Neural progenitor cell (in vitro differentiated cells): Measurements from ENCODE around the gene PMM1. TPM values are rescaled to one million over a fixed set of nuclear protein-coding genes. Genes with fewer than 3 reads are reported as not detected.

Experiments
- DNase-seq: peaks from one replicate; pipeline ENCODE4 v3.0.0-alpha.2; 2016; ENCODE audit warnings: low spot score
- H2AFZ ChIP-seq: fragments of 200-600 bp; sonication (generic); replicated peaks from 2 replicates; pipeline ENCODE4 v1.6.1; 2016; ENCODE audit warnings: antibody characterized with exemption
- H3F3A ChIP-seq: fragments of 200-600 bp; sonication (generic); 2 replicates; pipeline ENCODE4 v1.6.1; 2016; ENCODE audit warnings: antibody characterized with exemption, low read depth
- H3K27ac ChIP-seq: fragments of 200-600 bp; sonication (generic); 2 replicates; pipeline ENCODE4 v1.5.1; 2016; ENCODE audit warnings: mild to moderate bottlenecking
- H3K27me3 ChIP-seq: fragments of 200-600 bp; sonication (generic); 2 replicates; pipeline ENCODE4 v1.6.1; 2016; ENCODE audit warnings: mild to moderate bottlenecking, moderate library complexity
- H3K36me3 ChIP-seq: fragments of 200-600 bp; sonication (generic); 2 replicates; pipeline ENCODE4 v1.5.1; 2016
- H3K4me1 ChIP-seq: fragments of 200-600 bp; sonication (generic); 2 replicates; pipeline ENCODE4 v1.6.1; 2016; ENCODE audit warnings: mixed run types
- H3K4me2 ChIP-seq: fragments of 200-600 bp; sonication (generic); 2 replicates; pipeline ENCODE4 v1.6.1; 2016
- H3K4me3 ChIP-seq: fragments of 200-600 bp; sonication (generic); 2 replicates; pipeline ENCODE4 v1.5.1; 2016
- H3K79me2 ChIP-seq: fragments of 200-600 bp; sonication (generic); 2 replicates; pipeline ENCODE4 v1.6.1; 2016; ENCODE audit warnings: low read depth
- H3K9ac ChIP-seq: fragments of 200-600 bp; sonication (generic); 2 replicates; pipeline ENCODE4 v1.6.1; 2016
- H3K9me3 ChIP-seq: fragments of 200-600 bp; sonication (generic); 2 replicates; pipeline ENCODE4 v1.5.1; 2016; ENCODE audit warnings: low read depth
- H4K20me1 ChIP-seq: fragments of 200-600 bp; sonication (generic); 2 replicates; pipeline ENCODE4 v1.6.1; 2016; ENCODE audit warnings: low read depth
- H3K27ac Mint-ChIP-seq: 3 replicates; pipeline ENCODE4 v1.8.0; 2021; ENCODE audit warnings: mixed read lengths
- H3K27me3 Mint-ChIP-seq: 2 replicates; pipeline ENCODE4 v1.8.0; 2022; ENCODE audit warnings: low read depth, mild to moderate bottlenecking, inconsistent platforms, moderate library complexity, mixed read lengths; ENCODE audit not compliant: insufficient read depth
- H3K36me3 Mint-ChIP-seq: 3 replicates; pipeline ENCODE4 v1.8.0; 2021; ENCODE audit warnings: mixed read lengths
- H3K4me1 Mint-ChIP-seq: 3 replicates; pipeline ENCODE4 v1.8.0; 2021; ENCODE audit warnings: mixed read lengths
- H3K4me3 Mint-ChIP-seq: 3 replicates; pipeline ENCODE4 v1.8.0; 2021; ENCODE audit warnings: mild to moderate bottlenecking, moderate library complexity, mixed read lengths
- H3K9me3 Mint-ChIP-seq: 3 replicates; pipeline ENCODE4 v1.8.0; 2020; ENCODE audit warnings: mixed read lengths
- EZH2 ChIP-seq: fragments of 200-600 bp; sonication (generic); IDR thresholded peaks from 2 replicates; pipeline ENCODE4 v1.6.1; 2017; ENCODE audit warnings: antibody characterized with exemption, mild to moderate bottlenecking, moderate library complexity
- EZH2phosphoT487 ChIP-seq: fragments of 200-600 bp; sonication (generic); IDR thresholded peaks from 2 replicates; pipeline ENCODE4 v1.6.1; 2017; ENCODE audit warnings: antibody characterized with exemption
- total RNA-seq: library from RNA; depleted of rRNA; stranded (reverse); fragments of >200 nt; gene quantifications from 2 replicates; pipeline ENCODE4 v1.2.3, GENCODE V29; 2015; ENCODE audit warnings: low replicate concordance
- TF ChIP-seq, protein P1 (sequence below): fragments of 200-600 bp; sonication (generic); IDR thresholded peaks from 2 replicates; pipeline ENCODE4 v1.5.1; 2017; ENCODE audit warnings: antibody characterized with exemption, mild to moderate bottlenecking

PMM1 gene
- total RNA-seq, 1 donor from 2014 or later = 9.3 TPM

DNA sequence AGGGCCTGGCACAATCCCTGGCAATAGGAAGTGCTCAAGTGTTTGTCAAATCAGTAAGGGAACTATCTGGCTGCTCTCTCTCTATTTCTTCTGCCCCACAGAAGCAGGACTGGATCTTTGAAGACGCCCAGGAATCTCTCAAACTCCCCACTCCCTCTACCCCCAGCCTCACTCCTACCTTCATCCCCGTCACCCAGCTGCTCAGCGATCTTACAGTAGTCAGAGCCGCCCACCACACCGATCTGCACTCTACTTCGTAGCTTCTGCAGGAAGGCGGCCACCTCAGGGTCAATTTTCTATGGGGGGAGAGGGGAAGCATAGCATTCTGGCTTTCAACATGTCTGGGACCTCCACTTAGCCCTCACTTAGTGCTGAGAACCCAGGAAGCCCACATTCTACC is 3.7 kb downstream of the PMM1 start:
- H3K27ac Mint-ChIP-seq = peak overlapping the region; percentile 79
- no peaks in the 10 kb centered on the region for H3K9me3 ChIP-seq

DNA sequence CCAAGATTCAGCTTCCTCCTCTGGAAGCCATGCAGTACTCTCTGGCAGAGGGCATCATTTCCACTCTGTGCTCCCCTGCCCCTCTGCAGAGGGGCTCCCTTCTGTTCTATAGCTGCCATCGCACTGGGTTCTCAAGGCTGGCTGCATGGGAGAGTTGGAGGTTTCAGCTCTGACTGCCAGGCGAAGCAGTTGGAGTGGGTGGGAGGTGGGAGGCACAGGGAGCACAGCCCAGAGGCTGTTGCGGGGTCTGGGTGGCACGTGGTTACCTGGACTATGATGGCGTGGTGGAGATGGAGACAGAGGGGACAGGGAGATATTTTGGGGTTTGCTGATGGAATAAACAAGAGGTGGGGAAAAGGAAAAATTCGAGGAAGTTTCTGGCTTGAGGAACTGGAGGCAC is 4.8 kb downstream of the PMM1 start:
- H3K4me2 ChIP-seq = no peak overlapping the region
- no peak overlapping the region for H3K27ac ChIP-seq
- H3K9ac ChIP-seq = no peak overlapping the region
- Mint-ChIP-seq H3K27me3 (no peaks in the 10 kb centered on the region), H3K27ac (peak overlapping the region; percentile 63), H3K4me3 (no peak overlapping the region), H3K4me1 (peaks cover 21% of the 10 kb centered on the region), H3K9me3 (no peaks in the 10 kb centered on the region), H3K36me3 (no peaks in the 10 kb centered on the region)
- DNase-seq = no peak
- H3K4me1 ChIP-seq = peaks cover 9% of the 10 kb centered on the region
- H4K20me1 ChIP-seq = no peaks in the 10 kb centered on the region
- no peak for TF ChIP-seq EZH2
- TF ChIP-seq EZH2phosphoT487 = no peak
- TF ChIP-seq, protein P1, sequence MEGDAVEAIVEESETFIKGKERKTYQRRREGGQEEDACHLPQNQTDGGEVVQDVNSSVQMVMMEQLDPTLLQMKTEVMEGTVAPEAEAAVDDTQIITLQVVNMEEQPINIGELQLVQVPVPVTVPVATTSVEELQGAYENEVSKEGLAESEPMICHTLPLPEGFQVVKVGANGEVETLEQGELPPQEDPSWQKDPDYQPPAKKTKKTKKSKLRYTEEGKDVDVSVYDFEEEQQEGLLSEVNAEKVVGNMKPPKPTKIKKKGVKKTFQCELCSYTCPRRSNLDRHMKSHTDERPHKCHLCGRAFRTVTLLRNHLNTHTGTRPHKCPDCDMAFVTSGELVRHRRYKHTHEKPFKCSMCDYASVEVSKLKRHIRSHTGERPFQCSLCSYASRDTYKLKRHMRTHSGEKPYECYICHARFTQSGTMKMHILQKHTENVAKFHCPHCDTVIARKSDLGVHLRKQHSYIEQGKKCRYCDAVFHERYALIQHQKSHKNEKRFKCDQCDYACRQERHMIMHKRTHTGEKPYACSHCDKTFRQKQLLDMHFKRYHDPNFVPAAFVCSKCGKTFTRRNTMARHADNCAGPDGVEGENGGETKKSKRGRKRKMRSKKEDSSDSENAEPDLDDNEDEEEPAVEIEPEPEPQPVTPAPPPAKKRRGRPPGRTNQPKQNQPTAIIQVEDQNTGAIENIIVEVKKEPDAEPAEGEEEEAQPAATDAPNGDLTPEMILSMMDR = no peak
- no peak overlapping the region for H2AFZ ChIP-seq
- H3K79me2 ChIP-seq = no peaks in the 10 kb centered on the region
- H3K9me3 ChIP-seq = no peaks in the 10 kb centered on the region
- H3K4me3 ChIP-seq = no peak overlapping the region
- no peaks in the 10 kb centered on the region for H3K36me3 ChIP-seq
- no peaks in the 10 kb centered on the region for H3K27me3 ChIP-seq
- H3F3A ChIP-seq = no peaks in the 10 kb centered on the region

More for the DNA sequence above, 3.7 kb downstream of the PMM1 start:
- peaks cover 2% of the 10 kb centered on the region for H3F3A ChIP-seq
- no peak overlapping the region for H3K27ac ChIP-seq
- no peak overlapping the region for H3K4me2 ChIP-seq
- no peaks in the 10 kb centered on the region for H4K20me1 ChIP-seq
- H2AFZ ChIP-seq = no peak overlapping the region
- Mint-ChIP-seq H3K4me3 (no peak overlapping the region), H3K4me1 (peaks cover 21% of the 10 kb centered on the region), H3K36me3 (no peaks in the 10 kb centered on the region), H3K9me3 (no peaks in the 10 kb centered on the region), H3K27me3 (peaks cover 2% of the 10 kb centered on the region)
- no peaks in the 10 kb centered on the region for H3K79me2 ChIP-seq
- H3K27me3 ChIP-seq = no peaks in the 10 kb centered on the region
- no peaks in the 10 kb centered on the region for H3K36me3 ChIP-seq
- TF ChIP-seq EZH2phosphoT487 (no peak), EZH2 (no peak)
- TF ChIP-seq, protein P1 = no peak
- H3K4me1 ChIP-seq = peaks cover 9% of the 10 kb centered on the region
- H3K4me3 ChIP-seq = no peak overlapping the region
- DNase-seq = no peak
- no peak overlapping the region for H3K9ac ChIP-seq

- Histone ChIP-seq H3K9me3 (no peaks in the 10 kb centered on the region), H3K79me2 (no peaks in the 10 kb centered on the region), H3F3A (no peaks in the 10 kb centered on the region), H3K4me2 (no peak overlapping the region), H3K27me3 (no peaks in the 10 kb centered on the region), H3K9ac (peak overlapping the region; percentile 20), H4K20me1 (no peaks in the 10 kb centered on the region), H3K4me3 (no peak overlapping the region), H2AFZ (no peak overlapping the region), H3K4me1 (no peaks in the 10 kb centered on the region), H3K27ac (no peak overlapping the region), H3K36me3 (no peaks in the 10 kb centered on the region)
- H3K4me1 Mint-ChIP-seq = peaks cover 3% of the 10 kb centered on the region
- H3K27me3 Mint-ChIP-seq = peaks cover 5% of the 10 kb centered on the region
- no peaks in the 10 kb centered on the region for H3K9me3 Mint-ChIP-seq
- no peak overlapping the region for H3K4me3 Mint-ChIP-seq
- peak overlapping the region; percentile 32 for H3K27ac Mint-ChIP-seq
- TF ChIP-seq EZH2phosphoT487 (no peak), EZH2 (no peak)
- TF ChIP-seq, protein P1 = no peak
- DNase-seq = no peak
- no peaks in the 10 kb centered on the region for H3K36me3 Mint-ChIP-seq
These were observed 6.9 kb downstream of the PMM1 start for GRCh38 chr22:41582694-41583093.
